KOPT-K1 (cell line): ENCODE results near the gene PRND.
"Not testable (repeated sequence)": the region's sequence is repeated elsewhere in the genome, so short reads cannot be mapped to it uniquely, and the experiment has no call there.

Source experiments
- H3K27ac ChIP-seq: fragments of 200-600 bp; sonication (generic); 2 replicates; pipeline ENCODE4 v1.5.1; 2016; ENCODE audit warnings: antibody characterized with exemption, mild to moderate bottlenecking, low read depth, low read length; ENCODE audit not compliant: poor library complexity, severe bottlenecking
- H3K36me3 ChIP-seq: fragments of 200-600 bp; sonication (generic); 2 replicates; pipeline ENCODE4 v1.5.1; 2017; ENCODE audit warnings: antibody characterized with exemption, mild to moderate bottlenecking, low read length, moderate library complexity; ENCODE audit not compliant: insufficient read depth
- H3K9me3 ChIP-seq: fragments of 200-600 bp; sonication (generic); 2 replicates; pipeline ENCODE4 v1.5.1; 2017; ENCODE audit warnings: antibody characterized with exemption, low read length, mild to moderate bottlenecking; ENCODE audit not compliant: insufficient read depth, poor library complexity, severe bottlenecking

Gene PRND

GRCh38 chr20:4697831-4698221 is 23.9 kb upstream of the PRND start:
- no peak overlapping the region for H3K27ac ChIP-seq
- no peaks in the 10 kb centered on the region for H3K9me3 ChIP-seq
- H3K36me3 ChIP-seq: no peaks in the 10 kb centered on the region

DNA sequence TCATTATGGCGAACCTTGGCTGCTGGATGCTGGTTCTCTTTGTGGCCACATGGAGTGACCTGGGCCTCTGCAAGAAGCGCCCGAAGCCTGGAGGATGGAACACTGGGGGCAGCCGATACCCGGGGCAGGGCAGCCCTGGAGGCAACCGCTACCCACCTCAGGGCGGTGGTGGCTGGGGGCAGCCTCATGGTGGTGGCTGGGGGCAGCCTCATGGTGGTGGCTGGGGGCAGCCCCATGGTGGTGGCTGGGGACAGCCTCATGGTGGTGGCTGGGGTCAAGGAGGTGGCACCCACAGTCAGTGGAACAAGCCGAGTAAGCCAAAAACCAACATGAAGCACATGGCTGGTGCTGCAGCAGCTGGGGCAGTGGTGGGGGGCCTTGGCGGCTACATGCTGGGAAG is 22.5 kb upstream of the PRND start:
- Histone ChIP-seq H3K36me3 (no peaks in the 10 kb centered on the region), H3K9me3 (no peaks in the 10 kb centered on the region), H3K27ac (no peak overlapping the region)

DNA sequence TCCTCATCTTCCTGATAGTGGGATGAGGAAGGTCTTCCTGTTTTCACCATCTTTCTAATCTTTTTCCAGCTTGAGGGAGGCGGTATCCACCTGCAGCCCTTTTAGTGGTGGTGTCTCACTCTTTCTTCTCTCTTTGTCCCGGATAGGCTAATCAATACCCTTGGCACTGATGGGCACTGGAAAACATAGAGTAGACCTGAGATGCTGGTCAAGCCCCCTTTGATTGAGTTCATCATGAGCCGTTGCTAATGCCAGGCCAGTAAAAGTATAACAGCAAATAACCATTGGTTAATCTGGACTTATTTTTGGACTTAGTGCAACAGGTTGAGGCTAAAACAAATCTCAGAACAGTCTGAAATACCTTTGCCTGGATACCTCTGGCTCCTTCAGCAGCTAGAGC is 21.8 kb upstream of the PRND start:
- Histone ChIP-seq H3K9me3 (no peaks in the 10 kb centered on the region), H3K27ac (no peak overlapping the region), H3K36me3 (no peaks in the 10 kb centered on the region)

- H3K36me3 ChIP-seq: no peaks in the 10 kb centered on the region
- no peaks in the 10 kb centered on the region for H3K9me3 ChIP-seq
- no peak overlapping the region for H3K27ac ChIP-seq
Observed at GRCh38 chr20:4702562-4703280, 19.0 kb upstream of the PRND start.

GRCh38 chr20:4703281-4703676 is 18.4 kb upstream of the PRND start:
- no peaks in the 10 kb centered on the region for H3K36me3 ChIP-seq
- no peak overlapping the region for H3K27ac ChIP-seq
- H3K9me3 ChIP-seq: no peaks in the 10 kb centered on the region

DNA sequence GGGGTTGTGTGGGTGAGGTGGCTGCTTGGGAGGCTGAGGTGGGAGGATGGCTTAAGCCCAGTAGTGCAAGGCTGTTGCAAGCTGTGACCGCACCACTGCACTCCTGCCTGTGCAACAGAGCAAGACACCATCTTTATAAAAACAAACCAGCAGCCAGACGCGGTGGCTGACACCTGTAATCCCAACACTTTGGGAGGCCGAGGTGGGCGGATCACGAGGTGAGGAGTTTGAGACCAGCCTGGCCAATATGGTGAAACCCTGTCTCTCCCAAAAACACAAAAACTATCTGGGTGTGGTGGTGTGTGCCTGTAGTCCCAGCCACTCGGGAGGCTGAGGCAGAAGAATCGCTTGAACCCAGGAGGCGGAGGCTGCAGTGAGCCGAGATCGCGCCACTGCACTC is 14.8 kb upstream of the PRND start:
- not testable (repeated sequence) for H3K9me3 ChIP-seq, H3K36me3 ChIP-seq, H3K27ac ChIP-seq

- Histone ChIP-seq H3K9me3 (no peaks in the 10 kb centered on the region), H3K36me3 (no peaks in the 10 kb centered on the region), H3K27ac (no peak overlapping the region)
Observed at GRCh38 chr20:4708036-4708435, 13.7 kb upstream of the PRND start.

GRCh38 chr20:4708856-4709255 is 12.9 kb upstream of the PRND start:
- no peaks in the 10 kb centered on the region for H3K9me3 ChIP-seq
- H3K27ac ChIP-seq: no peak overlapping the region
- H3K36me3 ChIP-seq: no peaks in the 10 kb centered on the region

GRCh38 chr20:4709261-4710105 is 12.2 kb upstream of the PRND start:
- Histone ChIP-seq H3K9me3 (no peaks in the 10 kb centered on the region), H3K27ac (no peak overlapping the region), H3K36me3 (no peaks in the 10 kb centered on the region)

DNA sequence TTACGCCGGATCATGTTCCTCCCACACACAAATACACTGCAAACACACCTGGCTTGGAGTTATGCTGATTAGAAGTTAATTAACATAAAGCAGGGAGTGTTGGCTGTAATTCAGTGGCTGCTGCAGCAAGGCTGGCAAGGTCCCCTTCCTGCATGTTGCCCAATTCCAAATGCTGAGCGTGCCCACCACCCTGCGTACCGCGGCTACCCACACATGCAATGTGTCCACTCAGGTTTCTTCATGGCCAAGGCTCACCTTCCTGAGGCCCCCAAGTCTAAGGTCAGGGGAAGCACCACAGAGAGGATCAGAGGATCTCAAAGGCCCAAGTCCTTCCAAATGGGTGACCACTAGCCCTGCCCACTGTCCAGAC is 11.6 kb upstream of the PRND start:
- Histone ChIP-seq H3K9me3 (no peaks in the 10 kb centered on the region), H3K27ac (no peak overlapping the region), H3K36me3 (no peaks in the 10 kb centered on the region)

GRCh38 chr20:4711511-4711910 is 10.2 kb upstream of the PRND start:
- H3K36me3 ChIP-seq: no peaks in the 10 kb centered on the region
- no peak overlapping the region for H3K27ac ChIP-seq
- no peaks in the 10 kb centered on the region for H3K9me3 ChIP-seq

- H3K9me3 ChIP-seq: no peaks in the 10 kb centered on the region
- no peak overlapping the region for H3K27ac ChIP-seq
- no peaks in the 10 kb centered on the region for H3K36me3 ChIP-seq
Observed at GRCh38 chr20:4713401-4713800, 8.3 kb upstream of the PRND start.

GRCh38 chr20:4714818-4715217 is 6.9 kb upstream of the PRND start:
- Histone ChIP-seq H3K9me3 (no peaks in the 10 kb centered on the region), H3K27ac (no peak overlapping the region), H3K36me3 (no peaks in the 10 kb centered on the region)

GRCh38 chr20:4717816-4718570 is 3.7 kb upstream of the PRND start:
- Histone ChIP-seq H3K9me3 (no peaks in the 10 kb centered on the region), H3K27ac (no peak overlapping the region)

DNA sequence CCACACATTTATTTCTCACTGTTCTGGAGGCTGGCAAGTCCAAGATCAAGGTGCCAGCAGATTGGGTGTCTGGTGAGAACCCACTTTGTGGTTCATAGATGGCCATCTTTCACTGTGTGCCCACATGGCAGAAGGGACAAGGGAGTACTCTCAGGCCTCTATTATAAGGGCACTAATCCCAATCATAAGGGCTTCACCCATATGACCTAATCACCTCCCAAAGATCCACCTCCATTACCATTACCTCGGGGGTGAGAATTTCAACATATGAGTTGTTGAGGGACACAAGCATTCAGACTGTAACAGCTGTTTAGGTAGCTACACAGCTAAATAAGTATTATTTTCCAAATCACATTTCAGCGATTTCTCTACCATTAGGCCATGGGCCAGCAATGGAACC is 2.5 kb upstream of the PRND start:
- Histone ChIP-seq H3K27ac (no peak overlapping the region), H3K36me3 (no peaks in the 10 kb centered on the region), H3K9me3 (no peaks in the 10 kb centered on the region)

More at GRCh38 chr20:4717816-4718570, 3.7 kb upstream of the PRND start:
- H3K36me3 ChIP-seq: no peaks in the 10 kb centered on the region
